Activated CD8-positive, alpha-beta memory T cell treated with anti-CD3 and anti-CD28 coated beads, Interleukin-2, amount 10 ng/mL, durations not matched to agents 7 days and 5 days (primary cell): Measurements from ENCODE around the gene ZNF777. TPM values are rescaled to one million over a fixed set of nuclear protein-coding genes. Genes with fewer than 3 reads are reported as not detected.
"Not testable (repeated sequence)": the region's sequence is repeated elsewhere in the genome, so short reads cannot be mapped to it uniquely, and the experiment has no call there.

Experiments
- ATAC-seq: fragments of 150-1000 bp; cut with Tn5 transposase; one replicate; pipeline ENCODE4 v1.10.0; 2021; ENCODE audit warnings: moderate library complexity
- CTCF ChIA-PET: fragments of 350-600 bp; sonication (Branson Sonifier 250); formaldehyde crosslinking; loops from one replicate; lab custom pipeline; 2021; ENCODE audit warnings: antibody characterized with exemption; lab: Charles Lee
- DNase-seq: peaks from one replicate; pipeline ENCODE4 v3.0.0-alpha.2; 2020
- H3K27ac Mint-ChIP-seq: one replicate; pipeline ENCODE4 v1.8.0; 2021; ENCODE audit warnings: mild to moderate bottlenecking, mixed read lengths
- H3K27me3 Mint-ChIP-seq: one replicate; pipeline ENCODE4 v1.8.0; 2021; ENCODE audit warnings: mixed read lengths
- H3K36me3 Mint-ChIP-seq: one replicate; pipeline ENCODE4 v1.8.0; 2021; ENCODE audit warnings: mild to moderate bottlenecking, mixed read lengths
- H3K4me1 Mint-ChIP-seq: one replicate; pipeline ENCODE4 v1.8.0; 2021; ENCODE audit warnings: mixed read lengths
- H3K4me3 Mint-ChIP-seq: one replicate; pipeline ENCODE4 v1.8.0; 2021; ENCODE audit warnings: mild to moderate bottlenecking, moderate library complexity, mixed read lengths
- H3K9me3 Mint-ChIP-seq: one replicate; pipeline ENCODE4 v1.8.0; 2022; ENCODE audit warnings: low read depth, mixed read lengths
- total RNA-seq, 2 experiments: library from RNA; stranded (reverse); gene quantifications; one replicate each; pipeline ENCODE4 v1.2.3, GENCODE V29; 2021

The ZNF777 gene
- total RNA-seq, 2 experiments from 2014 or later, result 12.1 to 15.2 TPM

- no peaks in the 10 kb centered on the region for H3K9me3 Mint-ChIP-seq
- H3K27me3 Mint-ChIP-seq, result no peaks in the 10 kb centered on the region
- H3K4me1 Mint-ChIP-seq, result peaks cover 36% of the 10 kb centered on the region
- no peak for DNase-seq
- CTCF ChIA-PET, result interaction anchor here (0.9 to 2.4 kb wide), 5 partner anchors 34 to 233 kb away, joined by 3 to 15 read pairs (median 8); partner anchors contain the start of gene ZNF783
- no peak overlapping the region for H3K4me3 Mint-ChIP-seq
- H3K36me3 Mint-ChIP-seq, result peaks cover 37% of the 10 kb centered on the region
- peak overlapping the region; percentile 20 for H3K27ac Mint-ChIP-seq
- ATAC-seq, result no peak
Observed at GRCh38 chr7:149494738-149495368, 34.0 kb upstream of the ZNF777 start.

GRCh38 chr7:149493975-149494374, 33.1 kb upstream of the ZNF777 start:
- Mint-ChIP-seq H3K36me3 (peaks cover 42% of the 10 kb centered on the region), H3K4me1 (peaks cover 30% of the 10 kb centered on the region)
- DNase-seq, H3K4me3 Mint-ChIP-seq, ATAC-seq, H3K9me3 Mint-ChIP-seq, CTCF ChIA-PET, H3K27ac Mint-ChIP-seq, H3K27me3 Mint-ChIP-seq: not testable (repeated sequence)

- Mint-ChIP-seq H3K27ac (no peak overlapping the region), H3K36me3 (peaks cover 46% of the 10 kb centered on the region), H3K27me3 (no peaks in the 10 kb centered on the region), H3K9me3 (no peaks in the 10 kb centered on the region), H3K4me1 (peaks cover 28% of the 10 kb centered on the region), H3K4me3 (no peak overlapping the region)
- ATAC-seq, result no peak
- CTCF ChIA-PET, result no interaction called here
- no peak for DNase-seq
Observed at GRCh38 chr7:149493366-149493765, 32.5 kb upstream of the ZNF777 start.

- CTCF ChIA-PET, result no interaction called here
- Mint-ChIP-seq H3K9me3 (no peaks in the 10 kb centered on the region), H3K36me3 (peaks cover 66% of the 10 kb centered on the region), H3K27ac (no peak overlapping the region), H3K4me1 (peaks cover 10% of the 10 kb centered on the region), H3K27me3 (no peaks in the 10 kb centered on the region), H3K4me3 (no peak overlapping the region)
- no peak for DNase-seq
- ATAC-seq, result no peak
Observed at GRCh38 chr7:149490083-149490760, 29.4 kb upstream of the ZNF777 start.

GRCh38 chr7:149489391-149490024, 28.6 kb upstream of the ZNF777 start:
- H3K27me3 Mint-ChIP-seq, result no peaks in the 10 kb centered on the region
- H3K4me3 Mint-ChIP-seq, result no peak overlapping the region
- CTCF ChIA-PET, result no interaction called here
- H3K36me3 Mint-ChIP-seq, result peaks cover 67% of the 10 kb centered on the region
- ATAC-seq, result no peak
- DNase-seq, result no peak
- H3K27ac Mint-ChIP-seq, result no peak overlapping the region
- H3K9me3 Mint-ChIP-seq, result no peaks in the 10 kb centered on the region
- H3K4me1 Mint-ChIP-seq, result peaks cover 2% of the 10 kb centered on the region

- Mint-ChIP-seq H3K4me1 (peaks cover 3% of the 10 kb centered on the region), H3K27me3 (no peaks in the 10 kb centered on the region), H3K4me3 (no peak overlapping the region), H3K9me3 (peaks cover 9% of the 10 kb centered on the region), H3K36me3 (peaks cover 52% of the 10 kb centered on the region), H3K27ac (no peak overlapping the region)
- no peak for DNase-seq
- CTCF ChIA-PET, result interaction anchor here (1.0 to 1.7 kb wide), 2 partner anchors 19 to 145 kb away, joined by 3 to 5 read pairs; partner anchors contain the start of gene ZNF777
- no peak for ATAC-seq
Observed at GRCh38 chr7:149479568-149479967, 18.7 kb upstream of the ZNF777 start.

GRCh38 chr7:149478754-149479153, 17.9 kb upstream of the ZNF777 start:
- Mint-ChIP-seq H3K9me3 (peaks cover 9% of the 10 kb centered on the region), H3K4me3 (no peak overlapping the region), H3K27me3 (no peaks in the 10 kb centered on the region), H3K27ac (no peak overlapping the region), H3K4me1 (peaks cover 3% of the 10 kb centered on the region), H3K36me3 (peaks cover 58% of the 10 kb centered on the region)
- CTCF ChIA-PET, result interaction anchor here (1.0 kb wide), 1 partner anchor 146 kb away, joined by 3 read pairs; no protein-coding TSS in a partner anchor
- no peak for DNase-seq
- no peak for ATAC-seq

GRCh38 chr7:149477494-149478443, 16.9 kb upstream of the ZNF777 start:
- peaks cover 3% of the 10 kb centered on the region for H3K4me1 Mint-ChIP-seq
- H3K27ac Mint-ChIP-seq, result no peak overlapping the region
- DNase-seq (no peak), ATAC-seq (no peak)
- H3K36me3 Mint-ChIP-seq, result peaks cover 65% of the 10 kb centered on the region
- H3K4me3 Mint-ChIP-seq, result no peak overlapping the region
- peaks cover 9% of the 10 kb centered on the region for H3K9me3 Mint-ChIP-seq
- CTCF ChIA-PET, result no interaction called here
- no peaks in the 10 kb centered on the region for H3K27me3 Mint-ChIP-seq

GRCh38 chr7:149476791-149477190, 15.9 kb upstream of the ZNF777 start:
- Mint-ChIP-seq H3K4me1 (peaks cover 3% of the 10 kb centered on the region), H3K9me3 (peaks cover 9% of the 10 kb centered on the region), H3K27me3 (no peaks in the 10 kb centered on the region), H3K4me3 (no peak overlapping the region), H3K36me3 (peaks cover 72% of the 10 kb centered on the region), H3K27ac (no peak overlapping the region)
- no peak for DNase-seq
- CTCF ChIA-PET, result interaction anchor here (0.7 kb wide), 1 partner anchor 416 kb away, joined by 3 read pairs; no protein-coding TSS in a partner anchor
- no peak for ATAC-seq

- ATAC-seq (no peak), DNase-seq (no peak)
- Mint-ChIP-seq H3K4me1 (peaks cover 3% of the 10 kb centered on the region), H3K4me3 (no peak overlapping the region), H3K27ac (no peak overlapping the region), H3K9me3 (peaks cover 9% of the 10 kb centered on the region), H3K27me3 (no peaks in the 10 kb centered on the region), H3K36me3 (peaks cover 76% of the 10 kb centered on the region)
- CTCF ChIA-PET, result no interaction called here
Observed at GRCh38 chr7:149475121-149476045, 14.5 kb upstream of the ZNF777 start.

GRCh38 chr7:149474309-149475120, 13.7 kb upstream of the ZNF777 start:
- CTCF ChIA-PET, result no interaction called here
- ATAC-seq, result no peak
- H3K4me3 Mint-ChIP-seq, result no peak overlapping the region
- no peak overlapping the region for H3K27ac Mint-ChIP-seq
- H3K36me3 Mint-ChIP-seq, result peaks cover 69% of the 10 kb centered on the region
- DNase-seq, result no peak
- peaks cover 9% of the 10 kb centered on the region for H3K9me3 Mint-ChIP-seq
- peaks cover 3% of the 10 kb centered on the region for H3K4me1 Mint-ChIP-seq
- no peaks in the 10 kb centered on the region for H3K27me3 Mint-ChIP-seq
